Measurements from ENCODE around the gene SEC11A.

The SEC11A gene

DNA sequence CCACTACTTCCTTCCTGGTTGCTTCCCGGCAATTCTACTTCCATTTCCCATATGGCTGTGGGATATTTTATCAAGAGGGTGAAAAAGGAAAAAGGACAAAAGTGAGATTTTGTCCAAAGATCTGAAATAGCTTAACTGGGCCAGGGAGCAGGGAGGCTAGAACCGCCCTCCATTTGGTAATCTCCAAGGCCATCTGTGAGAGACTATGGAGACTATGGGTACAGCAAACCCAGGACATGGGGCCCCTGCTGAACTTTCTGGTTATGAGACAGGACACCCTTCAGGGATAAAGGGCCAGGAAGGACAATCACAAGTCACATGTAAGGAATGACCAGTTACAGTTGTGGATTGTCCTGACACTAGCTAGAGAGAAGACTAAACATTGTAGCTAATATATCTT is 90.8 kb downstream of the SEC11A start:
- Histone ChIP-seq H3K18ac (ENCODE audit: low read length) (no peak overlapping the region), H2AK5ac (ENCODE audit: low read length) (no peak overlapping the region), H3K79me1 (ENCODE audit: low read length) (no peaks in the 10 kb centered on the region), H2BK5ac (ENCODE audit: low read depth, low read length, poor library complexity) (no peak overlapping the region), H3K4me3 (ENCODE audit: low read depth, low read length) (no peak overlapping the region), H3K27ac (ENCODE audit: low read depth, low read length) (no peak overlapping the region), H3K27me3 (ENCODE audit: insufficient read depth, low read length) (no peaks in the 10 kb centered on the region), H3K4me1 (ENCODE audit: control insufficient read depth in 1 of 2, insufficient read depth in 2 of 2, low read length in 2 of 2) (no peaks in the 10 kb centered on the region), H3K9me3 (ENCODE audit: insufficient read depth, low read depth, low read length) (peaks cover 24% of the 10 kb centered on the region), H3K23ac (ENCODE audit: low read length) (no peak overlapping the region), H3K36me3 (ENCODE audit: control insufficient read depth in 1 of 2, insufficient read depth in 2 of 2, low read length in 2 of 2) (peaks cover 28% of the 10 kb centered on the region in 2 experiments), H4K8ac (ENCODE audit: low read depth, low read length) (no peak overlapping the region), H2AFZ (ENCODE audit: insufficient read depth, low read length, poor library complexity) (no peak overlapping the region), H2BK12ac (ENCODE audit: low read length) (no peak overlapping the region), H4K12ac (ENCODE audit: low read depth, low read length) (no peak overlapping the region), H3K4ac (ENCODE audit: low read depth, low read length) (no peak overlapping the region), H2BK120ac (ENCODE audit: insufficient read depth, low read length, poor library complexity) (no peak overlapping the region), H3K4me2 (ENCODE audit: low read length) (no peak overlapping the region), H4K91ac (ENCODE audit: low read depth, low read length) (no peak overlapping the region), H3K14ac (ENCODE audit: low read length) (no peak overlapping the region), H3K79me2 (ENCODE audit: control insufficient read depth, insufficient read depth, low read length, poor library complexity) (no peaks in the 10 kb centered on the region), H3K9ac (ENCODE audit: low read length) (no peak overlapping the region)
- no peak for DNase-seq
- WGBS (ENCODE audit: extremely low coverage, insufficient coverage, insufficient read length) = no CpG with 5 or more reads among the region's 2 CpGs

DNA sequence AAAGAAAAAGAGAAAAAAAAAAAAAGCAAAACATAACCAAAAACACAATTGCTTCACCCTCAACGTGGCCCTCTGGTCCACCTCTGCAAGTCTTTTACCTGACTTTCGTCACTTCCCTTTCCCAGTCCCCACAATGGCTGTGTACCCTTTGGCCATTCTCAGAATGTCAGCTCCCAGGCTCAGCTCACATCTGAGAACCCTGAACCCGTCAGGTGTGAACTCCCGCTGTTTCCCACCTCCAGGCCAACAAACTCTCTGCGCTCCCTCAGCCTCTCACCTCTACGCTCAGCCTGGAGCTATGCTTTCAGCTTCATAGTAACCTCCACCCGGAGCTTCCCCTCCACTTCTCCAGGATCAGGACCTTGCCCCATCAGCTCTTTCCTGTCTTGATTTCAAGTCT is 91.6 kb downstream of the SEC11A start:
- Histone ChIP-seq H3K23ac (ENCODE audit: low read length) (no peak overlapping the region), H2AFZ (ENCODE audit: insufficient read depth, low read length, poor library complexity) (no peak overlapping the region), H4K12ac (ENCODE audit: low read depth, low read length) (no peak overlapping the region), H3K4me2 (ENCODE audit: low read length) (no peak overlapping the region), H3K9ac (ENCODE audit: low read length) (no peak overlapping the region), H4K8ac (ENCODE audit: low read depth, low read length) (no peak overlapping the region), H2BK5ac (ENCODE audit: low read depth, low read length, poor library complexity) (no peak overlapping the region), H4K91ac (ENCODE audit: low read depth, low read length) (no peak overlapping the region), H2BK12ac (ENCODE audit: low read length) (no peak overlapping the region), H3K4me3 (ENCODE audit: low read depth, low read length) (no peak overlapping the region), H3K18ac (ENCODE audit: low read length) (no peak overlapping the region), H3K27ac (ENCODE audit: low read depth, low read length) (no peak overlapping the region), H3K27me3 (ENCODE audit: insufficient read depth, low read length) (no peaks in the 10 kb centered on the region), H2BK120ac (ENCODE audit: insufficient read depth, low read length, poor library complexity) (no peak overlapping the region), H3K4ac (ENCODE audit: low read depth, low read length) (no peak overlapping the region), H3K14ac (ENCODE audit: low read length) (no peak overlapping the region), H3K79me1 (ENCODE audit: low read length) (no peaks in the 10 kb centered on the region), H3K36me3 (ENCODE audit: control insufficient read depth in 1 of 2, insufficient read depth in 2 of 2, low read length in 2 of 2) (peaks cover 28% of the 10 kb centered on the region in 2 experiments), H3K9me3 (ENCODE audit: insufficient read depth, low read depth, low read length) (peaks cover 24% of the 10 kb centered on the region), H2AK5ac (ENCODE audit: low read length) (no peak overlapping the region), H3K79me2 (ENCODE audit: control insufficient read depth, insufficient read depth, low read length, poor library complexity) (no peaks in the 10 kb centered on the region), H3K4me1 (ENCODE audit: control insufficient read depth in 1 of 2, insufficient read depth in 2 of 2, low read length in 2 of 2) (no peaks in the 10 kb centered on the region)
- no CpG with 5 or more reads among the region's 7 CpGs for WGBS (ENCODE audit: extremely low coverage, insufficient coverage, insufficient read length)
- no peak for DNase-seq

DNA sequence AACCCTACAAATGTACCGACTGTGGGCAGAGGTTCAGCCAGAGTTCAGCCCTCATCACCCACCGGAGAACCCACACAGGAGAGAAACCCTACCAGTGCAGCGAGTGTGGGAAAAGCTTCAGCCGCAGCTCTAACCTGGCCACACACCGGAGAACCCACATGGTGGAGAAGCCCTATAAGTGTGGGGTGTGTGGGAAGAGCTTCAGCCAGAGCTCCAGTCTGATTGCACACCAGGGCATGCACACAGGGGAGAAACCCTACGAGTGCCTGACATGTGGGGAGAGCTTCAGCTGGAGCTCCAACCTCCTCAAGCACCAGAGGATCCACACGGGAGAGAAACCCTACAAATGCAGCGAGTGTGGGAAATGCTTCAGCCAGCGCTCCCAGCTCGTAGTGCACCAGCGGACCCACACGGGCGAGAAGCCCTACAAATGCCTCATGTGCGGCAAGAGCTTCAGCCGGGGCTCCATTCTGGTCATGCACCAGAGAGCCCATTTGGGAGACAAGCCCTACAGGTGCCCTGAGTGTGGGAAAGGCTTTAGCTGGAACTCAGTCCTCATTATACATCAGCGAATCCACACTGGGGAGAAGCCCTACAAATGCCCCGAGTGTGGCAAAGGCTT is 94.5 kb downstream of the SEC11A start:
- Histone ChIP-seq H3K4me2 (ENCODE audit: low read length) (no peak overlapping the region), H2BK5ac (ENCODE audit: low read depth, low read length, poor library complexity) (no peak overlapping the region), H2AK5ac (ENCODE audit: low read length) (no peak overlapping the region), H4K91ac (ENCODE audit: low read depth, low read length) (no peak overlapping the region), H3K4ac (ENCODE audit: low read depth, low read length) (no peak overlapping the region), H2AFZ (ENCODE audit: insufficient read depth, low read length, poor library complexity) (no peak overlapping the region), H3K23ac (ENCODE audit: low read length) (no peak overlapping the region), H3K9me3 (ENCODE audit: insufficient read depth, low read depth, low read length) (peaks cover 24% of the 10 kb centered on the region), H3K9ac (ENCODE audit: low read length) (no peak overlapping the region), H3K27me3 (ENCODE audit: insufficient read depth, low read length) (no peaks in the 10 kb centered on the region), H2BK12ac (ENCODE audit: low read length) (no peak overlapping the region), H2BK120ac (ENCODE audit: insufficient read depth, low read length, poor library complexity) (no peak overlapping the region), H3K4me3 (ENCODE audit: low read depth, low read length) (no peak overlapping the region), H3K36me3 (ENCODE audit: control insufficient read depth in 1 of 2, insufficient read depth in 2 of 2, low read length in 2 of 2) (peaks cover 29 to 31% of the 10 kb centered on the region in 2 experiments), H4K12ac (ENCODE audit: low read depth, low read length) (no peak overlapping the region), H3K79me2 (ENCODE audit: control insufficient read depth, insufficient read depth, low read length, poor library complexity) (no peaks in the 10 kb centered on the region), H4K8ac (ENCODE audit: low read depth, low read length) (no peak overlapping the region), H3K18ac (ENCODE audit: low read length) (no peak overlapping the region), H3K27ac (ENCODE audit: low read depth, low read length) (no peak overlapping the region), H3K79me1 (ENCODE audit: low read length) (no peaks in the 10 kb centered on the region), H3K4me1 (ENCODE audit: control insufficient read depth in 1 of 2, insufficient read depth in 2 of 2, low read length in 2 of 2) (no peaks in the 10 kb centered on the region), H3K14ac (ENCODE audit: low read length) (no peak overlapping the region)
- no peak for DNase-seq
- no CpG with 5 or more reads among the region's 17 CpGs for WGBS (ENCODE audit: extremely low coverage, insufficient coverage, insufficient read length)

DNA sequence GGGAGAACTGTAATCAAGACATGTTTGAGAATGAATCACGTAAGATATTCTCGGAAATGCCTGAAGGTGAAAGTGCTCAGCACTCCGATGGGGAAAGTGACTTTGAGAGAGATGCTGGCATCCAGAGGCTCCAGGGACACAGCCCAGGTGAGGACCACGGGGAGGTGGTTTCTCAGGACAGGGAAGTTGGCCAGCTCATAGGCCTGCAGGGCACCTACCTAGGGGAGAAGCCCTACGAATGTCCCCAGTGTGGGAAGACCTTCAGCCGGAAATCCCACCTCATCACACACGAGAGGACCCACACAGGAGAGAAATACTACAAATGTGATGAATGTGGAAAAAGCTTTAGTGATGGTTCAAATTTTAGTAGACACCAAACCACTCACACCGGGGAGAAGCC is 95.3 kb downstream of the SEC11A start:
- Histone ChIP-seq H2AFZ (ENCODE audit: insufficient read depth, low read length, poor library complexity) (no peak overlapping the region), H3K79me2 (ENCODE audit: control insufficient read depth, insufficient read depth, low read length, poor library complexity) (no peaks in the 10 kb centered on the region), H3K4me1 (ENCODE audit: control insufficient read depth in 1 of 2, insufficient read depth in 2 of 2, low read length in 2 of 2) (no peaks in the 10 kb centered on the region), H3K23ac (ENCODE audit: low read length) (no peak overlapping the region), H4K91ac (ENCODE audit: low read depth, low read length) (no peak overlapping the region), H3K27ac (ENCODE audit: low read depth, low read length) (no peak overlapping the region), H2BK120ac (ENCODE audit: insufficient read depth, low read length, poor library complexity) (no peak overlapping the region), H3K14ac (ENCODE audit: low read length) (no peak overlapping the region), H3K9me3 (ENCODE audit: insufficient read depth, low read depth, low read length) (peaks cover 24% of the 10 kb centered on the region), H4K8ac (ENCODE audit: low read depth, low read length) (no peak overlapping the region), H3K79me1 (ENCODE audit: low read length) (no peaks in the 10 kb centered on the region), H3K27me3 (ENCODE audit: insufficient read depth, low read length) (no peaks in the 10 kb centered on the region), H2AK5ac (ENCODE audit: low read length) (no peak overlapping the region), H4K12ac (ENCODE audit: low read depth, low read length) (no peak overlapping the region), H2BK12ac (ENCODE audit: low read length) (no peak overlapping the region), H3K18ac (ENCODE audit: low read length) (no peak overlapping the region), H3K4me2 (ENCODE audit: low read length) (no peak overlapping the region), H3K4ac (ENCODE audit: low read depth, low read length) (no peak overlapping the region), H3K4me3 (ENCODE audit: low read depth, low read length) (no peak overlapping the region), H3K9ac (ENCODE audit: low read length) (no peak overlapping the region), H3K36me3 (ENCODE audit: control insufficient read depth in 1 of 2, insufficient read depth in 2 of 2, low read length in 2 of 2) (peaks cover 28 to 29% of the 10 kb centered on the region in 2 experiments), H2BK5ac (ENCODE audit: low read depth, low read length, poor library complexity) (no peak overlapping the region)
- WGBS (ENCODE audit: extremely low coverage, insufficient coverage, insufficient read length) = no CpG with 5 or more reads among the region's 8 CpGs
- no peak for DNase-seq
